ENCODE data around the gene HOXB7. TPM values are rescaled to one million over a fixed set of nuclear protein-coding genes. Genes with fewer than 3 reads are reported as not detected.
A peak's percentile ranks its signal among the peaks of the same experiment; 100 is the strongest.

Gene HOXB7
- total RNA-seq, 1 experiment from 2014 or later, result not detected

- POLR2A ChIA-PET, result no interaction called here
- H3K4me1 Mint-ChIP-seq, result peaks cover 49% of the 10 kb centered on the region
- H3K4me3 Mint-ChIP-seq, result no peak overlapping the region
- H3K9me3 Mint-ChIP-seq, result no peaks in the 10 kb centered on the region
- no peak overlapping the region for H3K27ac Mint-ChIP-seq
- no peak for DNase-seq (ENCODE audit: low spot score)
- H3K36me3 Mint-ChIP-seq, result no peaks in the 10 kb centered on the region
- TF ChIP-seq FOXP1 (CRISPR knock-in tag; IDR thresholded peaks at IDR 0.05; ENCODE audit: borderline replicate concordance) (no peak), ZSCAN18 (CRISPR knock-in tag; IDR thresholded peaks at IDR 0.05) (no peak), STAT6 (CRISPR knock-in tag; conservative IDR thresholded peaks at IDR 0.05; ENCODE audit: low read depth) (no peak), PRRX2 (CRISPR knock-in tag; IDR thresholded peaks at IDR 0.05) (no peak), ARID4B (CRISPR knock-in tag; IDR thresholded peaks at IDR 0.05; ENCODE audit: borderline replicate concordance) (no peak), E2F1 (CRISPR knock-in tag; IDR thresholded peaks at IDR 0.05) (no peak), JUN (CRISPR knock-in tag; IDR thresholded peaks at IDR 0.05) (no peak)
- peaks cover 100% of the 10 kb centered on the region; the same call in 1 of the 2 replicates for H3K27me3 Mint-ChIP-seq (ENCODE audit: low read depth)
- ATAC-seq, result no peak
- CTCF ChIA-PET, result interaction anchor here (0.6 to 1.6 kb wide), 6 partner anchors 11 to 44 kb away, joined by 3 to 5 read pairs (median 4); no protein-coding TSS in a partner anchor
Observed at GRCh38 chr17:48590607-48591161, 20.1 kb downstream of the HOXB7 start.

GRCh38 chr17:48589831-48590606 is 20.8 kb downstream of the HOXB7 start, which contains the start of gene HOXB3:
Gene HOXB3, minus strand, starts transcription at chr17:48590241. Its CDS starts 37,767 bp downstream, at chr17:48552474.
- H3K9me3 Mint-ChIP-seq, result no peaks in the 10 kb centered on the region
- no peak for ATAC-seq
- H3K27ac Mint-ChIP-seq, result no peak within 1 kb of the TSS
- POLR2A ChIA-PET, result no interaction called here
- no peaks in the 10 kb centered on the region for H3K36me3 Mint-ChIP-seq
- no peak for DNase-seq (ENCODE audit: low spot score)
- CTCF ChIA-PET, result interaction anchor here (0.6 to 3.6 kb wide), 7 partner anchors 11 to 89 kb away, joined by 3 to 21 read pairs (median 4); no protein-coding TSS in a partner anchor
- H3K4me1 Mint-ChIP-seq, result peaks cover 50% of the 10 kb centered on the region
- H3K4me3 Mint-ChIP-seq, result no peak within 1 kb of the TSS
- H3K27me3 Mint-ChIP-seq (ENCODE audit: low read depth), result peaks cover 100% of the 10 kb centered on the region; the same call in 1 of the 2 replicates
- TF ChIP-seq SMAD4 (CRISPR knock-in tag; IDR thresholded peaks at IDR 0.05), result no peak
- peak; percentile 64; the same call in 1 of the 2 replicates for TF ChIP-seq CDX4 (CRISPR knock-in tag; IDR thresholded peaks at IDR 0.05; ENCODE audit: borderline replicate concordance)
